HCT116 (cell line): ENCODE data around the gene EXOSC1.

ENCODE experiments used
- ATF3 ChIP-seq: IDR thresholded peaks from 2 replicates; pipeline ENCODE4 v1.6.1; 2012
- CBX3 ChIP-seq: IDR thresholded peaks from 2 replicates; pipeline ENCODE4 v1.6.1; 2012; ENCODE audit warnings: low read depth
- CTCF ChIP-seq, 3 experiments: fragments of 200-600 bp in 1 of 3; sonication (generic) in 1 of 3; IDR thresholded peaks in 2 of 3; conservative IDR thresholded peaks in 1 of 3; 2 replicates each; pipeline ENCODE4 v1.5.1; 2012 to 2017; ENCODE audit warnings: low read depth in 2 of 3, low read length in 2 of 3, antibody characterized with exemption in 1 of 3, borderline replicate concordance in 1 of 3, control low read depth in 1 of 3, mild to moderate bottlenecking in 1 of 3, mixed read lengths in 1 of 3, mixed run types in 1 of 3, moderate library complexity in 1 of 3; ENCODE audit not compliant: insufficient read depth in 1 of 3
- ELF1 ChIP-seq: IDR thresholded peaks from 2 replicates; pipeline ENCODE4 v1.6.1; 2012; ENCODE audit warnings: low read depth, borderline replicate concordance
- POLR2A ChIP-seq: IDR thresholded peaks from 2 replicates; pipeline ENCODE4 v1.7.0; 2011; ENCODE audit warnings: borderline replicate concordance; ENCODE audit not compliant: insufficient read depth, insufficient read length; ENCODE audit errors: extremely low read depth
- RAD21 ChIP-seq: IDR thresholded peaks from 2 replicates; pipeline ENCODE4 v1.6.1; 2012; ENCODE audit warnings: low read depth, mild to moderate bottlenecking
- REST ChIP-seq: IDR thresholded peaks from 2 replicates; pipeline ENCODE4 v1.6.1; 2012; ENCODE audit warnings: low read depth
- ZNF274 ChIP-seq: fragments of 200-500 bp; sonication (Bioruptor generic); IDR thresholded peaks from 2 replicates; pipeline ENCODE4 v1.6.1; 2014; ENCODE audit warnings: mild to moderate bottlenecking, low read depth, low read length, inconsistent platforms

- TF ChIP-seq ZNF274 = no peak
- no peak for TF ChIP-seq ATF3
- TF ChIP-seq ELF1 = no peak
- no peak for TF ChIP-seq CTCF (IDR thresholded peaks at IDR 0.05 in 2 of 3, conservative IDR thresholded peaks at IDR 0.05 in 1 of 3; ENCODE audit: borderline replicate concordance in 1 of 3, insufficient read depth in 1 of 3, low read depth in 2 of 3, low read length in 2 of 3)
- TF ChIP-seq POLR2A = no peak
- no peak for TF ChIP-seq REST
- TF ChIP-seq RAD21 = no peak
- no peak for TF ChIP-seq CBX3
These were observed 18.4 kb upstream of the EXOSC1 start for GRCh38 chr10:97464226-97464625.
